GM23338 (cell line): ENCODE data around the gene STK31. TPM values are rescaled to one million over a fixed set of nuclear protein-coding genes. Genes with fewer than 3 reads are reported as not detected.
A peak's percentile ranks its signal among the peaks of the same experiment; 100 is the strongest.

Experiments
- ATAC-seq: fragments of 200-7000 bp; cut with Tn5 transposase; 3 replicates; pipeline ENCODE4 v1.9.1; 2020
- DNase-seq: peaks from one replicate; pipeline ENCODE4 v3.0.0-alpha.2; 2015; ENCODE audit warnings: low spot score
- H2AFZ ChIP-seq: fragments of 200-600 bp; sonication (generic); 2 replicates; pipeline ENCODE4 v1.8.0; 2016; ENCODE audit warnings: antibody characterized with exemption, mild to moderate bottlenecking, moderate library complexity
- H3F3A ChIP-seq: fragments of 200-600 bp; sonication (generic); replicated peaks from 2 replicates; pipeline ENCODE4 v1.8.0; 2017; ENCODE audit warnings: antibody characterized with exemption, mixed run types, low read depth
- H3K27ac ChIP-seq: fragments of 200-600 bp; sonication (generic); 2 replicates; pipeline ENCODE4 v1.6.1; 2016; ENCODE audit warnings: low read depth
- H3K27me3 ChIP-seq: fragments of 200-600 bp; sonication (generic); 2 replicates; pipeline ENCODE4 v1.8.0; 2016; ENCODE audit warnings: mild to moderate bottlenecking, mixed run types, moderate library complexity; ENCODE audit not compliant: insufficient read depth
- H3K36me3 ChIP-seq: fragments of 200-600 bp; sonication (generic); 2 replicates; pipeline ENCODE4 v1.8.0; 2016; ENCODE audit warnings: mild to moderate bottlenecking; ENCODE audit not compliant: insufficient read depth
- H3K4me1 ChIP-seq: fragments of 200-600 bp; sonication (generic); 2 replicates; pipeline ENCODE4 v1.8.0; 2016; ENCODE audit warnings: mild to moderate bottlenecking, moderate library complexity; ENCODE audit not compliant: insufficient read depth
- H3K4me2 ChIP-seq: fragments of 200-600 bp; sonication (generic); 2 replicates; pipeline ENCODE4 v1.7.1; 2017; ENCODE audit warnings: mixed run types
- H3K4me3 ChIP-seq: fragments of 200-600 bp; sonication (generic); 2 replicates; pipeline ENCODE4 v1.6.1; 2016; ENCODE audit warnings: mixed run types
- H3K79me2 ChIP-seq: fragments of 200-600 bp; sonication (generic); replicated peaks from 2 replicates; pipeline ENCODE4 v1.8.0; 2017; ENCODE audit warnings: mild to moderate bottlenecking; ENCODE audit not compliant: insufficient read depth
- H3K9me2 ChIP-seq: fragments of 200-600 bp; sonication (generic); 2 replicates; pipeline ENCODE4 v1.8.0; 2017; ENCODE audit not compliant: insufficient read depth
- H4K20me1 ChIP-seq: fragments of 200-600 bp; sonication (generic); replicated peaks from 2 replicates; pipeline ENCODE4 v1.8.0; 2017; ENCODE audit warnings: mild to moderate bottlenecking; ENCODE audit not compliant: insufficient read depth
- H3K27ac Mint-ChIP-seq: 2 replicates; pipeline ENCODE4 v1.8.0; 2020; ENCODE audit warnings: inconsistent platforms, mild to moderate bottlenecking, moderate library complexity, mixed read lengths
- H3K27me3 Mint-ChIP-seq: 3 replicates; pipeline ENCODE4 v1.8.0; 2022; ENCODE audit warnings: low read depth, mild to moderate bottlenecking, moderate library complexity, mixed read lengths, inconsistent platforms; ENCODE audit not compliant: insufficient read depth, poor library complexity
- H3K36me3 Mint-ChIP-seq: 3 replicates; pipeline ENCODE4 v1.8.0; 2021; ENCODE audit warnings: low read depth, mild to moderate bottlenecking, inconsistent platforms, moderate library complexity, mixed read lengths
- H3K4me1 Mint-ChIP-seq: 3 replicates; pipeline ENCODE4 v1.8.0; 2020; ENCODE audit warnings: mild to moderate bottlenecking, inconsistent platforms, mixed read lengths
- H3K4me3 Mint-ChIP-seq: 3 replicates; pipeline ENCODE4 v1.8.0; 2021; ENCODE audit warnings: moderate library complexity, mild to moderate bottlenecking, inconsistent platforms, mixed read lengths
- H3K9me3 Mint-ChIP-seq: 3 replicates; pipeline ENCODE4 v1.8.0; 2020; ENCODE audit warnings: moderate library complexity, mild to moderate bottlenecking, inconsistent platforms, mixed read lengths
- JUNB ChIP-seq: IDR thresholded peaks from one replicate; pipeline ENCODE4 v1.6.1; 2016; ENCODE audit warnings: antibody characterized with exemption; ENCODE audit not compliant: unreplicated experiment
- ZNF331 ChIP-seq: fragments of 250-450 bp; sonication (Bioruptor Pico); IDR thresholded peaks from 2 replicates; pipeline ENCODE4 v1.5.0; 2020; ENCODE audit warnings: low read depth, mild to moderate bottlenecking, moderate library complexity
- polyA plus RNA-seq: library from polyadenylated mRNA; unstranded; fragments of >200 nt; fragmentation: Nextera tagmentation; extraction: Ambion mirVana; gene quantifications from 2 replicates; pipeline ENCODE4 v1.2.1, GENCODE V29; 2016
- total RNA-seq: library from RNA; depleted of rRNA; stranded (reverse); fragments of >200 nt; shearing (Covaris generic); gene quantifications from 2 replicates; pipeline ENCODE4 v1.2.3, GENCODE V29; 2014
- TF ChIP-seq, protein P1 (sequence below): fragments of 250-450 bp; sonication (Bioruptor Pico); IDR thresholded peaks from 2 replicates; pipeline ENCODE4 v1.5.0; 2020; ENCODE audit warnings: mild to moderate bottlenecking, moderate library complexity
- TF ChIP-seq, protein P2 (sequence below), 2 experiments: fragments of 200-600 bp in 1 of 2; sonication (generic) in 1 of 2; conservative IDR thresholded peaks; 2 replicates each; pipeline versions ENCODE4 v1.5.1 to v1.6.1; 2016 to 2017; ENCODE audit warnings: antibody characterized with exemption in 2 of 2, low read depth in 2 of 2, mild to moderate bottlenecking in 2 of 2, moderate library complexity in 1 of 2

The STK31 gene
- total and polyA plus RNA-seq, 2 experiments from 2014 or later = 0.31 to 0.55 TPM

DNA sequence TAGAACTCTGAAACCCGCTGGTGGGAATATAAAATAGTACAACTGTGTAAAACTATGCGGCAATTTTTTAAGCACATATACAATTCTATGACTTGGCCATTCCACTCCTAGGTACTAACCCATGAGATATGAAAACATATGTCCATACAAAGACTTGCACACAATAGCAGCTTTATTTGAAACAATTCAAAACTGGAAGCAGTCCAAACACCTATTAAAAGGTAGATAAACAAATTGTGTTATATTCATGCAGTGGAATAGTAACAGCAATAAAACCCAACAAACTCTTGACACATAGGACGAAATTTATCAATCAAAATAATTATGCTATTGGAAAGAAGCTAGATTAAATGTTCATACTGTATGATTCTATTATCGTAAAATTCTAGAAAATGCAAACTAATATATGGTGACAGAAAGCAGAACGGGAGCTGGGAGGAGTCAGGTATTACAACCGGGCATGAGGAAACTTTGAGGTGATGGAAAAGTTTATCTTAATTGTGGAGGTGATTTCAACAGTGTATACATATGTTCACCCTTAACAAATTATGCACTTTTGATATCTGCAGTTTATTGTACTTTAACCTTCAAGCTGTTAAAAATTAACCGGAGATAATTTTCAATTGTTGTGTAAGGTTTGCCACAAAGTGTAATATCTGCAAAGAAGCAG is 803 bp upstream of the STK31 start (continued):
- TF ChIP-seq, protein P1, sequence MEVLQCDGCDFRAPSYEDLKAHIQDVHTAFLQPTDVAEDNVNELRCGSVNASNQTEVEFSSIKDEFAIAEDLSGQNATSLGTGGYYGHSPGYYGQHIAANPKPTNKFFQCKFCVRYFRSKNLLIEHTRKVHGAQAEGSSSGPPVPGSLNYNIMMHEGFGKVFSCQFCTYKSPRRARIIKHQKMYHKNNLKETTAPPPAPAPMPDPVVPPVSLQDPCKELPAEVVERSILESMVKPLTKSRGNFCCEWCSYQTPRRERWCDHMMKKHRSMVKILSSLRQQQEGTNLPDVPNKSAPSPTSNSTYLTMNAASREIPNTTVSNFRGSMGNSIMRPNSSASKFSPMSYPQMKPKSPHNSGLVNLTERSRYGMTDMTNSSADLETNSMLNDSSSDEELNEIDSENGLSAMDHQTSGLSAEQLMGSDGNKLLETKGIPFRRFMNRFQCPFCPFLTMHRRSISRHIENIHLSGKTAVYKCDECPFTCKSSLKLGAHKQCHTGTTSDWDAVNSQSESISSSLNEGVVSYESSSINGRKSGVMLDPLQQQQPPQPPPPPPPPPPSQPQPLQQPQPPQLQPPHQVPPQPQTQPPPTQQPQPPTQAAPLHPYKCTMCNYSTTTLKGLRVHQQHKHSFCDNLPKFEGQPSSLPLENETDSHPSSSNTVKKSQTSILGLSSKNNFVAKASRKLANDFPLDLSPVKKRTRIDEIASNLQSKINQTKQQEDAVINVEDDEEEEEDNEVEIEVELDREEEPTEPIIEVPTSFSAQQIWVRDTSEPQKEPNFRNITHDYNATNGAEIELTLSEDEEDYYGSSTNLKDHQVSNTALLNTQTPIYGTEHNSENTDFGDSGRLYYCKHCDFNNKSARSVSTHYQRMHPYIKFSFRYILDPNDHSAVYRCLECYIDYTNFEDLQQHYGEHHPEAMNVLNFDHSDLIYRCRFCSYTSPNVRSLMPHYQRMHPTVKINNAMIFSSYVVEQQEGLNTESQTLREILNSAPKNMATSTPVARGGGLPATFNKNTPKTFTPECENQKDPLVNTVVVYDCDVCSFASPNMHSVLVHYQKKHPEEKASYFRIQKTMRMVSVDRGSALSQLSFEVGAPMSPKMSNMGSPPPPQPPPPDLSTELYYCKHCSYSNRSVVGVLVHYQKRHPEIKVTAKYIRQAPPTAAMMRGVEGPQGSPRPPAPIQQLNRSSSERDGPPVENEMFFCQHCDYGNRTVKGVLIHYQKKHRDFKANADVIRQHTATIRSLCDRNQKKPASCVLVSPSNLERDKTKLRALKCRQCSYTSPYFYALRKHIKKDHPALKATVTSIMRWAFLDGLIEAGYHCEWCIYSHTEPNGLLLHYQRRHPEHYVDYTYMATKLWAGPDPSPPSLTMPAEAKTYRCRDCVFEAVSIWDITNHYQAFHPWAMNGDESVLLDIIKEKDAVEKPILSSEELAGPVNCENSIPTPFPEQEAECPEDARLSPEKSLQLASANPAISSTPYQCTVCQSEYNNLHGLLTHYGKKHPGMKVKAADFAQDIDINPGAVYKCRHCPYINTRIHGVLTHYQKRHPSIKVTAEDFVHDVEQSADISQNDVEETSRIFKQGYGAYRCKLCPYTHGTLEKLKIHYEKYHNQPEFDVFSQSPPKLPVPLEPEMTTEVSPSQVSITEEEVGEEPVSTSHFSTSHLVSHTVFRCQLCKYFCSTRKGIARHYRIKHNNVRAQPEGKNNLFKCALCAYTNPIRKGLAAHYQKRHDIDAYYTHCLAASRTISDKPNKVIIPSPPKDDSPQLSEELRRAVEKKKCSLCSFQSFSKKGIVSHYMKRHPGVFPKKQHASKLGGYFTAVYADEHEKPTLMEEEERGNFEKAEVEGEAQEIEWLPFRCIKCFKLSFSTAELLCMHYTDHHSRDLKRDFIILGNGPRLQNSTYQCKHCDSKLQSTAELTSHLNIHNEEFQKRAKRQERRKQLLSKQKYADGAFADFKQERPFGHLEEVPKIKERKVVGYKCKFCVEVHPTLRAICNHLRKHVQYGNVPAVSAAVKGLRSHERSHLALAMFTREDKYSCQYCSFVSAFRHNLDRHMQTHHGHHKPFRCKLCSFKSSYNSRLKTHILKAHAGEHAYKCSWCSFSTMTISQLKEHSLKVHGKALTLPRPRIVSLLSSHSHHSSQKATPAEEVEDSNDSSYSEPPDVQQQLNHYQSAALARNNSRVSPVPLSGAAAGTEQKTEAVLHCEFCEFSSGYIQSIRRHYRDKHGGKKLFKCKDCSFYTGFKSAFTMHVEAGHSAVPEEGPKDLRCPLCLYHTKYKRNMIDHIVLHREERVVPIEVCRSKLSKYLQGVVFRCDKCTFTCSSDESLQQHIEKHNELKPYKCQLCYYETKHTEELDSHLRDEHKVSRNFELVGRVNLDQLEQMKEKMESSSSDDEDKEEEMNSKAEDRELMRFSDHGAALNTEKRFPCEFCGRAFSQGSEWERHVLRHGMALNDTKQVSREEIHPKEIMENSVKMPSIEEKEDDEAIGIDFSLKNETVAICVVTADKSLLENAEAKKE (CRISPR knock-in tag) = no peak
- no peak for TF ChIP-seq JUNB

DNA sequence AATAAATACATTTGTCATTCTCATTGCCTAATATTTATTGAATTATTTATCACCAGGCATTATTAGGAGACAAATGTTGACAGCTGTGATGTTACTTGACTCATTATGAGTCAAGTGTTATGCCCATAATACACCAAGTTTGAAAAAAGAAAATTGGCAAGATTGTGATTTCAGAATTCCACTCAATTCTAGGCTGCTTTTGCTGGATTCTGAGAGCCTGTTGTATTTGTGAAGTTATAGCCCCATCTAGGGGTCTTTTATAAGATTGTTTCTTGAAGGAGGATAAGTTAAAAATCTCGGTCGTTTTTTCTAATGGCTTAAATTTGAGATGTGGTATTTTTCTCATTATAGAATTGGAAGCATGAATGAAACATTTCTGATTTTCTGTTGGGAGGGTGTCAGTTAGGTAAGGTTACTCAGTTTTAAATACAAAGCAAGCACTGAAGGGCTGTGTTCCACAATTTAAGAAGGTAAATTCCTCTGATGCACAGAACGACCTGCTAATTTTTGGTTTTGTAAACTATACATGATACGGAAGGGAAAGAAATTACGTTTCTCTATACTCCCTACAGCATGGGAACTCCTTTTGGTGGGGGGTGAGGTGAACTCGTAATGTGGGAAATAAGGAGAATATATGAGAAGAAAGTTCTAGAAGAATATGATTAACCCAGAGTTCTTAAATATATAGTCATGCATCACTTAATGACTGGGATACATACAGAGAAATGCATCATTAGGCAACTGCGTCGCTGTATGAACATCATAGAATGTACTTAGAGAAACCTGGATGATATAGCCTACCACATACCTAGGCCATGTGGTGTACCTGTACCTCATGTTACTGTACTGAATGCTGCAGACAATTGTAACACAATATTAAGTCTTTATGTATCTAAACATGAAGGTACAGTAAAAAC is 2.6 kb downstream of the STK31 start:
- no peaks in the 10 kb centered on the region for H3K9me3 Mint-ChIP-seq
- no peaks in the 10 kb centered on the region; the same call in 2 of the 3 replicates for H3K4me1 Mint-ChIP-seq
- ATAC-seq (peak; percentile 39), DNase-seq (peak; percentile 76)
- no peaks in the 10 kb centered on the region for H3K36me3 Mint-ChIP-seq
- no peaks in the 10 kb centered on the region for H4K20me1 ChIP-seq
- no peak for TF ChIP-seq ZNF331 (CRISPR knock-in tag)
- TF ChIP-seq, protein P2, sequence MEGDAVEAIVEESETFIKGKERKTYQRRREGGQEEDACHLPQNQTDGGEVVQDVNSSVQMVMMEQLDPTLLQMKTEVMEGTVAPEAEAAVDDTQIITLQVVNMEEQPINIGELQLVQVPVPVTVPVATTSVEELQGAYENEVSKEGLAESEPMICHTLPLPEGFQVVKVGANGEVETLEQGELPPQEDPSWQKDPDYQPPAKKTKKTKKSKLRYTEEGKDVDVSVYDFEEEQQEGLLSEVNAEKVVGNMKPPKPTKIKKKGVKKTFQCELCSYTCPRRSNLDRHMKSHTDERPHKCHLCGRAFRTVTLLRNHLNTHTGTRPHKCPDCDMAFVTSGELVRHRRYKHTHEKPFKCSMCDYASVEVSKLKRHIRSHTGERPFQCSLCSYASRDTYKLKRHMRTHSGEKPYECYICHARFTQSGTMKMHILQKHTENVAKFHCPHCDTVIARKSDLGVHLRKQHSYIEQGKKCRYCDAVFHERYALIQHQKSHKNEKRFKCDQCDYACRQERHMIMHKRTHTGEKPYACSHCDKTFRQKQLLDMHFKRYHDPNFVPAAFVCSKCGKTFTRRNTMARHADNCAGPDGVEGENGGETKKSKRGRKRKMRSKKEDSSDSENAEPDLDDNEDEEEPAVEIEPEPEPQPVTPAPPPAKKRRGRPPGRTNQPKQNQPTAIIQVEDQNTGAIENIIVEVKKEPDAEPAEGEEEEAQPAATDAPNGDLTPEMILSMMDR (conservative IDR thresholded peaks at IDR 0.05; ENCODE audit: low read depth in 2 of 2) = peak; percentile 63 to 90
- no peak overlapping the region for H3K27ac Mint-ChIP-seq
- no peaks in the 10 kb centered on the region for H3F3A ChIP-seq
- no peak overlapping the region for H3K4me3 Mint-ChIP-seq
- H3K27me3 Mint-ChIP-seq = peaks cover 3% of the 10 kb centered on the region
- no peak overlapping the region for H3K4me2 ChIP-seq
- no peaks in the 10 kb centered on the region for H3K27me3 ChIP-seq
- no peaks in the 10 kb centered on the region for H3K36me3 ChIP-seq
- no peaks in the 10 kb centered on the region for H3K79me2 ChIP-seq
- no peaks in the 10 kb centered on the region for H3K4me1 ChIP-seq
- H3K4me3 ChIP-seq = no peak overlapping the region
- H2AFZ ChIP-seq = no peak overlapping the region
- no peak overlapping the region for H3K27ac ChIP-seq
- H3K9me2 ChIP-seq = no peaks in the 10 kb centered on the region
